KMS-11 (cell line): ENCODE results near the gene MIGA1.

Source experiments
- H2AFZ ChIP-seq: fragments of 200-600 bp; sonication (generic); 2 replicates; pipeline ENCODE4 v1.6.1; 2016; ENCODE audit warnings: antibody characterized with exemption, mixed run types, low read depth
- H3K27ac ChIP-seq: fragments of 200-600 bp; sonication (generic); 2 replicates; pipeline ENCODE4 v1.6.1; 2016; ENCODE audit warnings: mild to moderate bottlenecking, mixed run types
- H3K27me3 ChIP-seq: fragments of 200-600 bp; sonication (generic); 2 replicates; pipeline ENCODE4 v1.6.1; 2017; ENCODE audit warnings: mild to moderate bottlenecking, low read depth, mixed run types, moderate library complexity; ENCODE audit not compliant: insufficient read depth
- H3K36me3 ChIP-seq: fragments of 200-600 bp; sonication (generic); 2 replicates; pipeline ENCODE4 v1.6.1; 2017; ENCODE audit warnings: mild to moderate bottlenecking, mixed run types; ENCODE audit not compliant: insufficient read depth
- H3K4me1 ChIP-seq: fragments of 200-600 bp; sonication (generic); 2 replicates; pipeline ENCODE4 v1.6.1; 2016; ENCODE audit warnings: mild to moderate bottlenecking, low read depth, mixed run types; ENCODE audit not compliant: poor library complexity, severe bottlenecking
- H3K4me2 ChIP-seq: fragments of 200-600 bp; sonication (generic); 2 replicates; pipeline ENCODE4 v1.7.0; 2016; ENCODE audit warnings: mild to moderate bottlenecking, mixed run types
- H3K4me3 ChIP-seq: fragments of 200-600 bp; sonication (generic); IDR thresholded peaks from 2 replicates; pipeline ENCODE4 v1.6.1; 2017; ENCODE audit warnings: low read depth, low read length, mixed read lengths; ENCODE audit not compliant: insufficient read depth
- H3K79me2 ChIP-seq: fragments of 200-600 bp; sonication (generic); 2 replicates; pipeline ENCODE4 v1.6.1; 2016; ENCODE audit warnings: low read depth, mixed run types; ENCODE audit not compliant: insufficient read depth
- H3K9ac ChIP-seq: fragments of 200-600 bp; sonication (generic); 2 replicates; pipeline ENCODE4 v1.6.1; 2016; ENCODE audit warnings: mild to moderate bottlenecking, mixed run types
- H4K20me1 ChIP-seq: fragments of 200-600 bp; sonication (generic); 2 replicates; pipeline ENCODE4 v1.6.1; 2016; ENCODE audit warnings: mild to moderate bottlenecking, mixed run types; ENCODE audit not compliant: insufficient read depth
- TF ChIP-seq, protein P1 (sequence below): fragments of 200-600 bp; sonication (generic); conservative IDR thresholded peaks from 2 replicates; pipeline ENCODE4 v1.6.1; 2017; ENCODE audit warnings: low read depth, mild to moderate bottlenecking, antibody characterized with exemption, low read length, moderate library complexity, mixed read lengths

Gene MIGA1

GRCh38 chr1:77830946-77831345, 51.5 kb downstream of the MIGA1 start:
- no peaks in the 10 kb centered on the region for H4K20me1 ChIP-seq
- no peak overlapping the region for H3K4me3 ChIP-seq
- H3K79me2 ChIP-seq: no peaks in the 10 kb centered on the region
- no peak overlapping the region for H2AFZ ChIP-seq
- no peak overlapping the region for H3K4me2 ChIP-seq
- H3K9ac ChIP-seq: no peak overlapping the region
- H3K4me1 ChIP-seq: peaks cover 10% of the 10 kb centered on the region
- TF ChIP-seq, protein P1, sequence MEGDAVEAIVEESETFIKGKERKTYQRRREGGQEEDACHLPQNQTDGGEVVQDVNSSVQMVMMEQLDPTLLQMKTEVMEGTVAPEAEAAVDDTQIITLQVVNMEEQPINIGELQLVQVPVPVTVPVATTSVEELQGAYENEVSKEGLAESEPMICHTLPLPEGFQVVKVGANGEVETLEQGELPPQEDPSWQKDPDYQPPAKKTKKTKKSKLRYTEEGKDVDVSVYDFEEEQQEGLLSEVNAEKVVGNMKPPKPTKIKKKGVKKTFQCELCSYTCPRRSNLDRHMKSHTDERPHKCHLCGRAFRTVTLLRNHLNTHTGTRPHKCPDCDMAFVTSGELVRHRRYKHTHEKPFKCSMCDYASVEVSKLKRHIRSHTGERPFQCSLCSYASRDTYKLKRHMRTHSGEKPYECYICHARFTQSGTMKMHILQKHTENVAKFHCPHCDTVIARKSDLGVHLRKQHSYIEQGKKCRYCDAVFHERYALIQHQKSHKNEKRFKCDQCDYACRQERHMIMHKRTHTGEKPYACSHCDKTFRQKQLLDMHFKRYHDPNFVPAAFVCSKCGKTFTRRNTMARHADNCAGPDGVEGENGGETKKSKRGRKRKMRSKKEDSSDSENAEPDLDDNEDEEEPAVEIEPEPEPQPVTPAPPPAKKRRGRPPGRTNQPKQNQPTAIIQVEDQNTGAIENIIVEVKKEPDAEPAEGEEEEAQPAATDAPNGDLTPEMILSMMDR: no peak
- H3K27ac ChIP-seq: no peak overlapping the region
- H3K36me3 ChIP-seq: no peaks in the 10 kb centered on the region
- H3K27me3 ChIP-seq: no peaks in the 10 kb centered on the region

- Histone ChIP-seq H3K4me2 (no peak overlapping the region), H3K4me3 (no peak overlapping the region), H2AFZ (no peak overlapping the region), H3K27me3 (no peaks in the 10 kb centered on the region), H4K20me1 (no peaks in the 10 kb centered on the region), H3K27ac (no peak overlapping the region), H3K79me2 (no peaks in the 10 kb centered on the region), H3K36me3 (no peaks in the 10 kb centered on the region), H3K9ac (no peak overlapping the region), H3K4me1 (peaks cover 10% of the 10 kb centered on the region)
- TF ChIP-seq, protein P1: no peak
These were observed 52.1 kb downstream of the MIGA1 start for GRCh38 chr1:77831566-77831965.

DNA sequence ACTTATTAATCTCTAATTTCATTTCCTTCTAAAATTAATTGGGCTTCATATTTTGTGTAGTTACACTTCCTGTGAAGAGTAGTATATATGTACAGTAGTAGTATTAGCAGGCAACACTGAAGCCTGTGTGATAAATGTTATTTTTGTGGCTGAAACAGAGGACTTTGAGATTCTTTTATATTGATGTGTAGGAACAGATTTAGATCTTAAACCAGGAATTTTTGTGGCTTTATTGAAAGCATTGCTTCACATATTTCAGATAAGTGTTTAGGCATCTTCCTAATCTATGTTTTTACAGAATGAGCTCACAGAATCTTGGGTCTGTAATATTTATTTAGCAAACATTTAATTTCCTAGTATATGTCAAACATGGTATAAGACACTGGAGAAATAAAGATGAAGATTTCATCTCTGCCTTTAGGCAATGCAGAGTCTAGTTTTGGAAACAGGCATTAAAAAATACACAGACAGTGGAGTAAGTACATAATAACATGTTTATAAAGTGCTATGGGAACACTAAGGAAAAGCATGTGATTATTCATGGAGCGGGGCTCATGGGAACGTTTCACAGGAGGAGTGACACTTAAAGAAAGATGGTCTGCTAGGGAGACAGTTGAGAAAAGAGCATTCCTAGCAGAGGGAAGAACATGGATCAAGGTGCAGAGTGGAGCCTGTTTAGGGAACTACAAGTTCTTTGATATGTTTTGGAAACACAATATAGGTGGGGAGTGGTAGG, 52.7 kb downstream of the MIGA1 start:
- Histone ChIP-seq H3K27ac (no peak overlapping the region), H2AFZ (no peak overlapping the region), H4K20me1 (no peaks in the 10 kb centered on the region), H3K4me1 (peaks cover 10% of the 10 kb centered on the region), H3K4me2 (no peak overlapping the region), H3K36me3 (no peaks in the 10 kb centered on the region), H3K9ac (no peak overlapping the region), H3K79me2 (no peaks in the 10 kb centered on the region), H3K4me3 (no peak overlapping the region), H3K27me3 (no peaks in the 10 kb centered on the region)
- TF ChIP-seq, protein P1: no peak

GRCh38 chr1:77832901-77833300, 53.5 kb downstream of the MIGA1 start:
- Histone ChIP-seq H3K4me2 (no peak overlapping the region), H2AFZ (no peak overlapping the region), H3K27ac (no peak overlapping the region), H3K4me3 (no peak overlapping the region), H3K36me3 (no peaks in the 10 kb centered on the region), H3K9ac (no peak overlapping the region), H3K4me1 (peaks cover 5% of the 10 kb centered on the region), H3K27me3 (no peaks in the 10 kb centered on the region), H4K20me1 (no peaks in the 10 kb centered on the region), H3K79me2 (no peaks in the 10 kb centered on the region)
- TF ChIP-seq, protein P1: no peak
